ENCODE measurements around the gene MRPL12.
A peak's percentile ranks its signal among the peaks of the same experiment; 100 is the strongest.

Gene MRPL12

DNA sequence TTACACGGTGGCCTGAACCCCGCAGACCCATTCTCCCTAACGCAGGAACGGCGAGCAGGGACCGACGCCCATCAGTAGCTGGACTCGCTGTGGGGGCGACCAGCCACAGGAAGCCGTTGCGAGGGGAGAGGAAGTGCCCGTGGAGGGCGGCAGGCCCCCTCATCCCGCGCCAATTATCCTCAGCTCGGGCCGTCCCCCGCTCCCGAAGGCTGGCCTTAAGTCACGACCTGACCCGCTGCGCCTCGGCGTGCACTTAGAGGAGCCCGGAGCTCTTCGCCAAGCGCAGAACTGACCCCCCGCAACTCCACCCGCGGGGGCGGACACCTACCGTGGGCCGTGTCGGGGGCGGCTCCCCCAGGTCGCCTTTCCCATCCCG lies 20.0 kb upstream of the MRPL12 start:
- DNase-seq, result no peak

DNA sequence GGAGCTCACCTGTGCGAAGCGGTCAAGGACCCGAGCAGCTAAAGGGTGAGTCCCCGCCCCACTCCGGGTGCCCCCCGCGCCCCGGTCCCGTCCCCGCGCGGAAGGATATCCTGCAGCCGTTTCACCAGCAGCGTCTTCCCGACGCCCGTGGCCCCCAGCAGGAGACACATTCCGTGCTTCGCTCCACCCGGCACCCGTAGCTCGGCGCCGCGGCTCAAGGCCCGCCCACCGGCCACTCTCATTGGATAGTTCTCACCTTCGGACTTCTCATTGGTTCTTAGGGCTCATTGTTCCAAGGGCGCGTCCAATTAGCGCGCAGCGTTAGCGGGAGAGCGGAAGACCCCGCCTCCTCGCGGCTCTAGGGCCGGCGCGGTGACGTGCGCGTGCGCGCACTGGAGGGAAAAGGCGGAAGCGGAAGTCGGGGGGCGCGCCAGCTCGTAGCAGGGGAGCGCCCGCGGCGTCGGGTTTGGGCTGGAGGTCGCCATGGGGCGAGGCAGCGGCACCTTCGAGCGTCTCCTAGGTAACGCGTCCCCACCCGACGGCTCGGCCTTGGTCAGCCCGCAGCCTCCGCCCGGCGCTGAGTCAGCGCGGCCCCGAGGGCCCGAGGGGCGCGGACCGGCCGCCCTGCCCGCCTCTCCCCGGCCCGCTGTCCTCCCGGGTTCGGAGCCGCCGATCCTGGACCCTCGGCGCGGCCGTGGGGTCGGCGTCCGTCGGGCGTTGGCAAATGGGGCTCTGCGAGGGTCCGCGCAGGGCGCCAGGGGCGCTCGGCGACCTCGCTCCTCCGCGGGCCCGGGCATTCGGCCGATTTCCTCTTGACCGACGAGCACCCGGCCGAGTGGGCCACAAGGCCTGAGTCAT lies 19.4 kb upstream of the MRPL12 start, which contains the start of the genes ARL16 and HGS:
Gene ARL16 (minus strand): TSS at position 214 of the 858 bp plus-strand sequence. CDS start 44 bp downstream, at position 170.
Gene HGS (plus strand): TSS at position 428 of the 858 bp plus-strand sequence. CDS start 56 bp downstream, at position 484.
- DNase-seq, result peak; percentile 95 to 98 (median 96)

DNA sequence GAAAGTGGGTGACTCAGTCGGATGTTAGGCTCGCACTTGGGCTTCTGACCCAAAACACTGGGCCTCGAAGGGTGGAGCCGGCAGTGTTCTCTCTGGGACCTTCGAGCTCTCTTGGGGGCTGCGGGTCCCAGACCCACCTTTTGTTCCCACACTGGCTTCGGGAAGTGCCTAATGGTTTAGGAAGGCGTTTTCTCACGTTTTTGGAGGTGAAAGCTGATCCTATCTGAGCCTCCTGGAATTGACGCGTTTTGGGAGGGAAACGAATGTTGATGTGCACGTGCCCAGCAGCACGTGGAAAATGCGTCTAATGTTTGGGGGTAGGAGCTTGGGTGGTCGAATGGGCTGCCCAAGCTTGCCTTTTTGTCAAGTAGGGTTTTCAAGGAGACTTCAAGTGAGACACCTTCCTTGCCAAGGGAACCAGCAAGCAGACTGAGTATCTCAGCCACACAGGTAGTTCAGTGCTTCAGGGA lies 18.7 kb upstream of the MRPL12 start:
- no peak for DNase-seq

DNA sequence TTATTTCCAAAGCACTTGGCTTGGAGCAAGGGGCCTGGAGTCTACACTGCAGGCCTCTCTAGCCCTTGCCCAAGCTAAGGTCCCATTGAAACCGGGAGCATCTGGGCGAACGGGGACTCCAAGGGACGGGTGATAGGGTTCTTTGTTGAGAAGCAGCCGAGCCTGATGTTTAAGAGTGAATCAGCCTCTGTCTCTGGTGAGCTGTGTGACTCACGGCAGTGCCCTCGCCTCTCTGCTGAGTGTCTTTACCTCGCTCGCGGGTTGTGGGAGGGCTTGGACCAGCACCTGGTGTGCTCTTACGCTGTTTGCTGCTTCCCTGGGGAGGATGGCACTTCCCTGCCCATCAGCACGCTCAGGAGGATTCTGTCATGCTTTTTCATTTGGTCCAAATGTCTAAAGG lies 18.1 kb upstream of the MRPL12 start:
- DNase-seq, result no peak

DNA sequence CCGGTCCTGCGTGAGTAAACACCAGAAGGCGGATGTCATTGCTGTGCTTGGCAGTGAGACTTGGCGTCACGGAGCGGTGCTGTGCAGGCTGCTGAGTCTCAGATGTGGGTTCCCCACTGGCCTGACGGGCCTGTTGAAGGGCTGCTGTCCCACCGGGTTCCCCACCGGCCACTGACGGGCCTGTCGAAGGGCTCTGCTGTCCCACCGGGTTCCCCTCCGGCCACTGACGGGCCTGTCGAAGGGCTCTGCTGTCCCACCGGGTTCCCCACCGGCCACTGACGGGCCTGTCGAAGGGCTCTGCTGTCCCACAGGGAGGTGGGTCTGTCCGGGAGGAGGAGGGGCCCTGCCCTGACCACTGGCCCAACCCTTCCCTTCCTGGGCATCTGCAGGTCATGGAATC lies 16.6 kb upstream of the MRPL12 start:
- DNase-seq, result no peak

DNA sequence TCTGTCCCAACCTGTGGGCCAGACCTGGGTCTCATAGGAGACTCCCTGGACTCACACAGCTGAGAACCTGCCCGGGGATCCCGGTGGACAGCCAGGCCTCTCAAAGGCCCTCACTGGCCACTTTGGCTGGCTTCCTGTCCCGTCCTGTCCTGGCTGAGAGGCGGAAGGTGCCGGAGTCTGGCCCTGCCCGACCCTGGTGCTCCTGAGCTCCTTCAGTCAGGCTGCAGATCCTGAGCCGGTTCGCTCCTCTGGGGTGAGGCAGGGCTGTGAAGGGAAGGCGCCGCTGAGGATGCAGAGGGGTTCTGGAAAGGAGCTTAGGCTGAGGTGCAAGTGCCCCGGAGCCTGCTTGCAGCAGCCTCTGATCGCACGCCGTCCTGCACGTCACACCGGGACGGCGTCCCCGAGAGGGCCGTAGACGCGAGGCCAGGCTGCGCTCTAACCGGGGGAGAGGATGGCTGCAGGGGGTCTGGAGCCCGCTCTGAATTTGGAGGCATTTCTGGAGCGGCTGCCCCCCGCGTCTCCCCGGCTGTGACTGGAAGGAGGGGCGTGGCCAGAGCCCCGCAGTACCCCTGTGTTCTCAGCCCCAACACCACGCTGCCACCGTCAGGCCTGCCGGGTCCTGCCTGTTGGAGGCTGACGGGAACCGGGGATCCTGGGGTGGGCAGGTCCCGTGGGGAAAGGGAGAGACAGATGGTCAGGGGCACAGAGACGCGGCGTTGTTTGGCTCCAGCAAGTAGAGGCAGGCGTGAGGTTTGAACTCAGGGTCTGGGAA lies 15.2 kb upstream of the MRPL12 start:
- DNase-seq, result no peak

DNA sequence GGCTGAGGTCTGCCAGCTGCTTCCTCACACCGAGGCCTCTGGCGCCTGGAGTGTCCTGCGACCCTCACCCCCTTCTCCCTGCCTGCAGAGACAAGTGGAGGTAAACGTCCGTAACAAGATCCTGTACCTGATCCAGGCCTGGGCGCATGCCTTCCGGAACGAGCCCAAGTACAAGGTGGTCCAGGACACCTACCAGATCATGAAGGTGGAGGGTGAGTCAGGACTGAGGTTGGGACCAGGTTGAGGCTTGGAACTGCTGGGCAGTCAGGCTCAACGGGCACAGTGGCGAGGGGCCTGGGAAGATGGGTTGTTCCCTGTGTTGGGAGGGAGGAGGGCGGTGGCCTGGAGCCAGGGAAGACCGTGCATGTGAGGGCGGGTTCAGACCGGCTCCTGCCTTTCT lies 14.6 kb upstream of the MRPL12 start:
- no peak for DNase-seq

DNA sequence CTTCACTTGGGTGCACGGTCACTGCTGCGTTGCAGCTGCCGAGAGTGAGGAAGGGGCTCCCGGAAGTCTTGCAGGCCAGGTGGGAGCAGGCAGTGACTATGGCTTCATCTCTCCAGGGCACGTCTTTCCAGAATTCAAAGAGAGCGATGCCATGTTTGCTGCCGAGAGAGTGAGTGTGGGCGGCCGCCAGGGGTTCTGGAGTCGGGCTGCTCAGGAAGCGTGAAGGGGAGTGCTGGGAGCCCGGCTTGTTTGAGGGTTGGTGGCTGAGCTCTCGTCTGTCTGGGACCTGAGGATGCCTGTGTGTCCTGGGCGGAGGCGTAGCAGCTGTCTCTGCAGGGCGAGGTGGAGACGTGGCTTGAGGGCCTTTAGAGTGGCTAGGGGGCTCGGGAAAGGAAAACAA lies 13.1 kb upstream of the MRPL12 start:
- no peak for DNase-seq

DNA sequence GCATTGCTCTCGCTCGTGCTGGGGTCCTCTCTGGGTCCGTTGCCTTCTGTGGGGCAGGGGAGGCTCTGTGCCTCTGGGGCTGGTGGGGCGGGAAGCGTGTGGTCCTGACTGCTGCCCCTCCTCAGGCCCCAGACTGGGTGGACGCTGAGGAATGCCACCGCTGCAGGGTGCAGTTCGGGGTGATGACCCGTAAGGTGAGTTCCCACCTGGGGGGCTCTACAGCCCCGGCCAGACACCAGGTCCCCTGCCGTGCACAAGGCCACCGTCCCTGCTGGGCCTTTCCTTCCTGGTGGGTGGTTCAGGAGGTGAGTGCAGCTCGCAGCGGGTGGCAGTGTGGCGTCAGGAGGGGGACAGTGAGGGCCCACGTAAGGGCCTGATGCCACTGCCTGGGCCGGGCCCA lies 12.6 kb upstream of the MRPL12 start:
- DNase-seq, result no peak

DNA sequence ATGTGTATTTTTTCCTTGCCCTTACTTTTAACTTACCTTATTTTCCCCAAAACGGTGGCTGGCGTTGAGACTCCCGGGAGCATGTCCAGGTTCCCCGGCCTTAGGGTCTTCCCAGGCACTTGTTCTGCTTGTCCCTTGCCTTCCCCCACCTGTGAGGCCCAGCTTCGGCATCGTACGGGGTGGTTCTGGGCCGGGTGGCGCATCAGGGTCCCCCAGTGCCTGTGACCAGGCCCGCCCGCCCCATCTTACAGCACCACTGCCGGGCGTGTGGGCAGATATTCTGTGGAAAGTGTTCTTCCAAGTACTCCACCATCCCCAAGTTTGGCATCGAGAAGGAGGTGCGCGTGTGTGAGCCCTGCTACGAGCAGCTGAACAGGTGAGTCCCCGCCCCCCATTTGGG lies 12.0 kb upstream of the MRPL12 start:
- DNase-seq, result no peak

DNA sequence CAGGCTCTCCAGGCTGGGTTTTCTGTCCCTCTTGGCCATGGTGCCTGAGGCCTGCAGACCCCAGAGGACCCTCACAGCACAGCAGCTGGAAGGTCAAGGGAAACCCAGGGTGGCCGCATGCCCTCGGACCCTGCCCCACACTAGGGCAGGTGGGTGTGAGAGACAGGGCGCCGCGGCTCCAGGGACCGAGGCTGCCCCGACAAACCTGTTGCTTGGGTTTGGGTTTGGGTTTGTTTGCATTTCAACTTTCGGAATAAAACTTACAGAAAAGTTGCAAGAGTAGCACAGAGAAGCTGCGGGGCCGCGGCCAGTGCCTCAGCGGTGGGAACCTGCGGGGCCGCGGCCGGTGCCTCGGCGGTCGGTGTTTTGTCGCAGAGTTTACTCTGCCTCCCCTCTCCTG lies 11.6 kb upstream of the MRPL12 start:
- no peak for DNase-seq

DNA sequence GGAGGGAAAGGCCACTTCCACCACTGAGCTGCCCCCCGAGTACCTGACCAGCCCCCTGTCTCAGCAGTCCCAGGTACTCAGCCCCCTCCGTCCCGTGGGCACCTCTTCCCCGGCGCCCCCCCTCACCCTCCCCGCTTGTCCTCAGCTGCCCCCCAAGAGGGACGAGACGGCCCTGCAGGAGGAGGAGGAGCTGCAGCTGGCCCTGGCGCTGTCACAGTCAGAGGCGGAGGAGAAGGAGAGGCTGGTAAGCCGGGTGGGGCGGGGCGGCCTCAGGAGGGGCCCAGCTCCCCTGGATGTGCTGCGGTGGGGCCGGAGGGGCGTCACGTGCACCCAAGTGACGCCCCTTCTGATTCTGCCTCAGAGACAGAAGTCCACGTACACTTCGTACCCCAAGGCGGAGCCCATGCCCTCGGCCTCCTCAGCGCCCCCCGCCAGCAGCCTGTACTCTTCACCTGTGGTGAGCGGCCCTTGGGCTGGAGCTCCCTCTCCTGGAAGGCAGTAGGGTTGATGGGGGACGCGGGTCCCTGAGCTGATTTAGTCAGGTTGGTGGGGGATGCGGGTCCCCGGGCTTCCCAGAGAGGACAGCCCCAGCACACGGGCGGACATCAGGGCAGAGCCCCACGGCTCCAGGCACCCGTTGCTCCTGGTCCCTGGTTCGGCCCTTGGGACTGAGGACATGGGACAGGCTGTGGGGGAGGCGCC lies 9.5 kb upstream of the MRPL12 start:
- no peak for DNase-seq

DNA sequence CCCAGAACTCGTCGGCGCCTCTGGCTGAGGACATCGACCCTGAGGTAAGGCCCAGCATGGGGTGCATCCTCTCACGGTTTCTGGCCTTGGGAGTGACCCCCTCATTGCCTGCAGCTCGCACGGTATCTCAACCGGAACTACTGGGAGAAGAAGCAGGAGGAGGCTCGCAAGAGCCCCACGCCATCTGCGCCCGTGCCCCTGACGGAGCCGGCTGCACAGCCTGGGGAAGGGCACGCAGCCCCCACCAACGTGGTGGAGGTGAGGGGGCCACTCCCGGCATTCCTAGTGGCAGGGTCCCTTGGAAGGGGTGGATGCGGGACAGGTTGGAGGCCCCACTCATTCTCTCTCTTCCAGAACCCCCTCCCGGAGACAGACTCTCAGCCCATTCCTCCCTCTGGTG lies 8.4 kb upstream of the MRPL12 start:
- no peak for DNase-seq

DNA sequence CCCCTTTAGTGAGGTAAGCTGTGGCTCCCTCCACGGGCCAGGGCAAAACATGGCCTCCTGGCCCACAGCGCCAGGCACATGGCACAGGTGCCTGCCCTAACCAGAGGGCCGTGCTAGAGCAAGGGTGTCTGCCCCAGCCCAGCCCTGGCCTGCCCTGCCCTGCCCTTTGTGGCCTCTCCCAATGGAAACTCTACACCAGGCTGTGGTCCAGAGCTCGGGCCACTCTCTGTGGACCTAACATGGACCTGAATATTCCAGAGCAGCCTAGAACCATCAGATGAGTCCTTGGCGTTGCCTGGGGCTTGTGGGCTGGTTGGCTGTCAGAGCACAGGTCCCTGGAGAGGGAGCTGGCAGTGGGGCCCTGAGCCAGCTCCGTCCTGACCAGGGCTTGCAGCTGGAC lies 8.0 kb upstream of the MRPL12 start:
- no peak for DNase-seq

DNA sequence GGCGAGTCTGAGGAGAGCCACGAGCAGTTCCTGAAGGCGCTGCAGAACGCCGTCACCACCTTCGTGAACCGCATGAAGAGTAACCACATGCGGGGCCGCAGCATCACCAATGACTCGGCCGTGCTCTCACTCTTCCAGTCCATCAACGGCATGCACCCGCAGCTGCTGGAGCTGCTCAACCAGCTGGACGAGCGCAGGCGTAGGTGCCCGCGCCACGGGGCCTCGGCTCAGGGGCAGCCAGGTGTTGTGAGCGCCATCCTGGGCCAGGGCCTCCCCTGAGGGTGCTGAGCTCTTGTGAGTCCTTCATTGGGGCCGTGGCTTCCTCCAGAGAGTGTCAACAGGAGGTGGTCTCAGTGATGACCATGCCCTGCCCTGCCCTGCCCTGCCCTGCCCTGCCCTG lies 7.4 kb upstream of the MRPL12 start:
- no peak for DNase-seq

DNA sequence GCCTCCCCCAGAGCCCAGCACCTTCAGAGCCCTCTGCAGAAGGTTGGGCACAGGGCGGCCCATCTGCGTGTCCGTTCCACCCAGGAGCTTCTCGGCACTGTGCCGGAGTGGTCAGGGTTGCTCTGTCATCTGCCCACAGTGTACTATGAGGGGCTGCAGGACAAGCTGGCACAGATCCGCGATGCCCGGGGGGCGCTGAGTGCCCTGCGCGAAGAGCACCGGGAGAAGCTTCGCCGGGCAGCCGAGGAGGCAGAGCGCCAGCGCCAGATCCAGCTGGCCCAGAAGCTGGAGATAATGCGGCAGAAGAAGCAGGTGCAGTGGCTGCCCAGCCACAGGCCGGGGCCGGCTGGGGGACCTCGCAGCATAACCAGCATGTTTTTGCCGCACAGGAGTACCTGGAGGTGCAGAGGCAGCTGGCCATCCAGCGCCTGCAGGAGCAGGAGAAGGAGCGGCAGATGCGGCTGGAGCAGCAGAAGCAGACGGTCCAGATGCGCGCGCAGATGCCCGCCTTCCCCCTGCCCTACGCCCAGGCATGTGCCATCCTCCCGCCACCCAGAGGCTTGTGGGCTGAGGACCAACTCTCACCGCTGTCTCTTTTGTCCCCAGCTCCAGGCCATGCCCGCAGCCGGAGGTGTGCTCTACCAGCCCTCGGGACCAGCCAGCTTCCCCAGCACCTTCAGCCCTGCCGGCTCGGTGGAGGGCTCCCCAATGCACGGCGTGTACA lies 6.8 kb upstream of the MRPL12 start:
- no peak for DNase-seq

DNA sequence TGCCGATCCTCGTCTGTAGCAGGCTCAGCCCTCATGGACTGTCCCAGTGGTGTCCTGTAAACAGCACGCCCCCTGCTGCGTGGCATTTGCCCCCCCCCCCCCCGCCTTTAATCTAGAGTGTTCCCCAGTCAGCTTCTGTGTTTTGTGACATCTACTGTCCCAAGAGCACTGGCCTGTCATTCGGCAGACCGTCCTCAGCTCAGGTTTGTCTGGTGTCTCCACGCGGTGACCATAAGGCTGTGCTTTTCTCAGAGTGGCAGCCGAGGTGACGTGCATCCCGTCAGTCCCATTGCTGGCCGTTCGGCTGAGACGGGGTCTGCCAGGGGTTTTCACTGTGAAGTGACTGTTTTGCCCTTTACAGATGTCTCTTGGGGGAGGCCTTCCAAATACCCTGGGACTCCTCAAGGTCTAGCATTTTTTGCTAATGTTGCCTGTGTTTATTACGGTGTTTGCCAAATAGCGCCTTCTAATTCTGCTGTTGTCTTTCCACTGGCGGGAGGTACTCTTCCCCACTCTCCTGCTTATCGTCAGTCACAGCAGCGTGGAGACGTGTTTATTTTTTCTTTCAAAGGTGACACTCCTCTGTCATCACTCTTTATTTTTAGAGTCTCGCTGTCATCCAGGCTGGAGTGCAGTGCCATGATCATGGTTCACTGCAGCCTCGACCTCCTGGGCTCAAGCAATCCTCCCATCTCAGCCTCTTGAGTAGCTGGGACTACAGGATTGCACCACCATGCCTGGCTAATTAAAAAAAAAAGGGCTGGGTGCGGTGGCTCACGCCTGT lies 5.7 kb upstream of the MRPL12 start:
- no peak for DNase-seq

DNA sequence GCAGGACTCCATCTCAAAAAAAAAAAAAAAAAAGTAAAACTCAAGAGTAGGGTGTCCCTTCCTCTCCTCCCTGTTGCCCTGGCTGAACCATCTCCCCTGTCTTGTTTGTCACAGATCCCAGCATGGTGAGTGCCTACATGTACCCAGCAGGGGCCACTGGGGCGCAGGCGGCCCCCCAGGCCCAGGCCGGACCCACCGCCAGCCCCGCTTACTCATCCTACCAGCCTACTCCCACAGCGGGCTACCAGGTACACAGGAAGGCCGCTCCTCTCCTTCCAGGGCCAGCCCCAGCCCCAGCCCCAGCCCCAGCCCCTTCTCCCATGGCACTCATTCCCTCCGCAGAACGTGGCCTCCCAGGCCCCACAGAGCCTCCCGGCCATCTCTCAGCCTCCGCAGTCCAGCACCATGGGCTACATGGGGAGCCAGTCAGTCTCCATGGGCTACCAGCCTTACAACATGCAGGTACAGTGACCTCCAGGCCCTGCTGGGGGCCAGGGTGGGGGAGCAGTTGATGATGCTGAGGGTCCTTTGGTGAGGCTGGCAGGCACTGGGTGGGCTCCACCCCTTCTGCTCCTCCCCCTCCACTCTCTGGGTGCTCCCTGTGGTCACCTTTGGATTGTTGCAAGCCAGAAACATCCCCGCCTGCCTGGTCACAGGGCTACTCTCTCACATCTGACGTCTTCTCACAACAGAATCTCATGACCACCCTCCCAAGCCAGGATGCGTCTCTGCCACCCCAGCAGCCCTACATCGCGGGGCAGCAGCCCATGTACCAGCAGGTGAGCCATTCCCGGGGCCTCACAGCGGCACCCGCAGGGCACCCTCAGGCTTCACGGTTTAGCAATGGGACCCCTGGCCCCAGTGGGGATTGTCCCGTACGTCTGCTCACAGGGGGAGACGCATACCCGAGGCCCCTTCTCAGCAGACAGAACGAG lies 2.5 kb upstream of the MRPL12 start:
- no peak for DNase-seq

DNA sequence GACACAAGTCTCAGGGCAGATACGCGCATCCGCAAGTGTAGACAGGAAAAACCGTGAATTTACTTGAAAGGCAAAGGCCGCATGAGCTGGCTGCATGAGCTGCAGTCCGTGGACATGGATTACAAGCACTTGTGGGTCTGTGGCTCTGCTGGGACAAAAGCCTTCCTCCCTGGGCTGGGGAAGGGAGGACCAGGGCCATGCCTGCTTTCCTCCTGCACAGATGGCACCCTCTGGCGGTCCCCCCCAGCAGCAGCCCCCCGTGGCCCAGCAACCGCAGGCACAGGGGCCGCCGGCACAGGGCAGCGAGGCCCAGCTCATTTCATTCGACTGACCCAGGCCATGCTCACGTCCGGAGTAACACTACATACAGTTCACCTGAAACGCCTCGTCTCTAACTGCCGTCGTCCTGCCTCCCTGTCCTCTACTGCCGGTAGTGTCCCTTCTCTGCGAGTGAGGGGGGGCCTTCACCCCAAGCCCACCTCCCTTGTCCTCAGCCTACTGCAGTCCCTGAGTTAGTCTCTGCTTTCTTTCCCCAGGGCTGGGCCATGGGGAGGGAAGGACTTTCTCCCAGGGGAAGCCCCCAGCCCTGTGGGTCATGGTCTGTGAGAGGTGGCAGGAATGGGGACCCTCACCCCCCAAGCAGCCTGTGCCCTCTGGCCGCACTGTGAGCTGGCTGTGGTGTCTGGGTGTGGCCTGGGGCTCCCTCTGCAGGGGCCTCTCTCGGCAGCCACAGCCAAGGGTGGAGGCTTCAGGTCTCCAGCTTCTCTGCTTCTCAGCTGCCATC lies 1.7 kb upstream of the MRPL12 start:
- DNase-seq, result no peak
